GM18519 (cell line): ENCODE data around the gene HSP90B1.
A peak's percentile ranks its signal among the peaks of the same experiment; 100 is the strongest.

Source experiments
- ATAC-seq: cut with Tn5 transposase; IDR thresholded peaks from one replicate; pipeline ENCODE4 v1.9.1; 2021; ENCODE audit warnings: mild to moderate bottlenecking, moderate library complexity; ENCODE audit not compliant: unreplicated experiment, low FRiP score

HSP90B1 gene

GRCh38 chr12:103929046-103929783, 995 bp upstream of the HSP90B1 start:
- ATAC-seq, result peak; percentile 13

- ATAC-seq, result no peak
Observed at GRCh38 chr12:103929784-103930033, 501 bp upstream of the HSP90B1 start.

GRCh38 chr12:103930787-103931735, 851 bp downstream of the HSP90B1 start:
- ATAC-seq, result no peak

- no peak for ATAC-seq
Observed at GRCh38 chr12:103933237-103933636, 3.0 kb downstream of the HSP90B1 start.

GRCh38 chr12:103936679-103937078, 6.5 kb downstream of the HSP90B1 start:
- ATAC-seq, result no peak

- ATAC-seq, result no peak
Observed at GRCh38 chr12:103944964-103945363, 14.8 kb downstream of the HSP90B1 start.

GRCh38 chr12:103947871-103948555, 17.8 kb downstream of the HSP90B1 start:
- no peak for ATAC-seq

- ATAC-seq, result no peak
Observed at GRCh38 chr12:103948746-103949406, 18.7 kb downstream of the HSP90B1 start.

GRCh38 chr12:103952497-103952896, 22.3 kb downstream of the HSP90B1 start:
- no peak for ATAC-seq

GRCh38 chr12:103955811-103956508, 25.8 kb downstream of the HSP90B1 start:
- no peak for ATAC-seq

- ATAC-seq, result peak; percentile 14
Observed at GRCh38 chr12:103956509-103957027, 26.4 kb downstream of the HSP90B1 start.

GRCh38 chr12:103957865-103958388, 27.7 kb downstream of the HSP90B1 start:
- ATAC-seq, result no peak

- ATAC-seq, result no peak
Observed at GRCh38 chr12:103958621-103959020, 28.4 kb downstream of the HSP90B1 start.

GRCh38 chr12:103960616-103961227, 30.5 kb downstream of the HSP90B1 start:
- no peak for ATAC-seq

GRCh38 chr12:103962493-103962892, 32.3 kb downstream of the HSP90B1 start:
- ATAC-seq, result no peak

- no peak for ATAC-seq
Observed at GRCh38 chr12:103964805-103965204, 34.6 kb downstream of the HSP90B1 start.

- no peak for ATAC-seq
Observed at GRCh38 chr12:103965255-103965589, 35.0 kb downstream of the HSP90B1 start.

GRCh38 chr12:103965590-103966504, 35.6 kb downstream of the HSP90B1 start, which contains the start of gene TDG:
TSS of gene TDG (plus strand) at chr12:103965872. CDS start at chr12:103966038, 166 bp downstream.
- ATAC-seq, result peak; percentile 54
